ENCODE data around the gene ATP10A.

- TF ChIP-seq HDAC6 (IDR thresholded peaks at IDR 0.05; ENCODE audit: low read depth, low read length) (no peak), ZNF12 (CRISPR knock-in tag; IDR thresholded peaks at IDR 0.05) (no peak), CTCF (IDR thresholded peaks at IDR 0.05 in 2 of 3, conservative IDR thresholded peaks at IDR 0.05 in 1 of 3; ENCODE audit: insufficient read depth in 2 of 3, low read depth in 1 of 3, low read length in 3 of 3) (no peak), TAF1 (IDR thresholded peaks at IDR 0.05; ENCODE audit: control insufficient read depth, extremely low read depth, insufficient read depth, low read length, severe bottlenecking) (no peak), SPI1 (IDR thresholded peaks at IDR 0.05; ENCODE audit: borderline replicate concordance, low read depth, low read length) (no peak), ZNF277 (CRISPR knock-in tag; IDR thresholded peaks at IDR 0.05; ENCODE audit: borderline replicate concordance) (no peak), KHSRP (IDR thresholded peaks at IDR 0.05) (no peak), CBFB (CRISPR knock-in tag; IDR thresholded peaks at IDR 0.05) (no peak), USF1 (CRISPR knock-in tag; IDR thresholded peaks at IDR 0.05) (no peak), GTF2F1 (IDR thresholded peaks at IDR 0.05; ENCODE audit: low read depth, low read length) (no peak), ATF2 (CRISPR knock-in tag; IDR thresholded peaks at IDR 0.05) (no peak), RBM14 (IDR thresholded peaks at IDR 0.05; ENCODE audit: borderline replicate concordance, insufficient read depth, low read depth, low read length) (no peak), SUPT5H (IDR thresholded peaks at IDR 0.05) (no peak)
- TF ChIP-seq, protein P1, sequence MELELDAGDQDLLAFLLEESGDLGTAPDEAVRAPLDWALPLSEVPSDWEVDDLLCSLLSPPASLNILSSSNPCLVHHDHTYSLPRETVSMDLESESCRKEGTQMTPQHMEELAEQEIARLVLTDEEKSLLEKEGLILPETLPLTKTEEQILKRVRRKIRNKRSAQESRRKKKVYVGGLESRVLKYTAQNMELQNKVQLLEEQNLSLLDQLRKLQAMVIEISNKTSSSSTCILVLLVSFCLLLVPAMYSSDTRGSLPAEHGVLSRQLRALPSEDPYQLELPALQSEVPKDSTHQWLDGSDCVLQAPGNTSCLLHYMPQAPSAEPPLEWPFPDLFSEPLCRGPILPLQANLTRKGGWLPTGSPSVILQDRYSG (tag; conservative IDR thresholded peaks at IDR 0.05; ENCODE audit: low read depth), result no peak
Measured at GRCh38 chr15:25844076-25844475, 19.1 kb downstream of the ATP10A start.
